ENCODE data around the gene IKZF1. TPM values are rescaled to one million over a fixed set of nuclear protein-coding genes. Genes with fewer than 3 reads are reported as not detected.

Gene IKZF1
- total RNA-seq, 4 donors from 2014 or later = 0.22 to 3.6 (median 1.9) TPM

GRCh38 chr7:50268223-50268622, 36.3 kb upstream of the IKZF1 start:
- H3K4me1 ChIP-seq = no peaks in the 10 kb centered on the region

GRCh38 chr7:50268990-50269389, 35.5 kb upstream of the IKZF1 start:
- intact Hi-C loops (cut with DNase I; ENCODE audit: low total_unique reads) = no loop called here
- DNase-seq (no peak), ATAC-seq (no peak)
- Histone ChIP-seq H3K9me3 (no peaks in the 10 kb centered on the region), H3K4me3 (no peak overlapping the region), H3K27ac (no peak overlapping the region), H3K4me1 (no peaks in the 10 kb centered on the region), H3K27me3 (no peaks in the 10 kb centered on the region), H3K36me3 (no peaks in the 10 kb centered on the region)
- in situ Hi-C loops (cut with MboI; ENCODE audit: low sequenced_read_pairs in 4 of 4) = no loop called here
- TF ChIP-seq POLR2A (IDR thresholded peaks at IDR 0.05) (no peak), CTCF (IDR thresholded peaks at IDR 0.05 in 4 of 5, conservative IDR thresholded peaks at IDR 0.05 in 1 of 5) (no peak)

More at GRCh38 chr7:50268223-50268622, 36.3 kb upstream of the IKZF1 start:
- intact Hi-C loops (cut with DNase I; ENCODE audit: low total_unique reads) = no loop called here
- Histone ChIP-seq H3K27ac (no peak overlapping the region), H3K27me3 (no peaks in the 10 kb centered on the region), H3K4me3 (no peak overlapping the region), H3K9me3 (no peaks in the 10 kb centered on the region), H3K36me3 (no peaks in the 10 kb centered on the region)
- no peak for TF ChIP-seq POLR2A (IDR thresholded peaks at IDR 0.05)
- TF ChIP-seq CTCF (IDR thresholded peaks at IDR 0.05 in 4 of 5, conservative IDR thresholded peaks at IDR 0.05 in 1 of 5) = no peak
- DNase-seq (no peak), ATAC-seq (no peak)
- in situ Hi-C loops (cut with MboI; ENCODE audit: low sequenced_read_pairs in 4 of 4) = no loop called here

- ATAC-seq (no peak), DNase-seq (no peak)
- H3K36me3 ChIP-seq = no peaks in the 10 kb centered on the region
- no peak overlapping the region for H3K27ac ChIP-seq
- in situ Hi-C loops (cut with MboI; ENCODE audit: low sequenced_read_pairs in 4 of 4) = no loop called here
- intact Hi-C loops (cut with DNase I; ENCODE audit: low total_unique reads) = no loop called here
- no peak overlapping the region for H3K4me3 ChIP-seq
- H3K4me1 ChIP-seq = no peaks in the 10 kb centered on the region
- H3K9me3 ChIP-seq = no peaks in the 10 kb centered on the region
- peaks cover 0 to under 1% (median 0%) of the 10 kb centered on the region in 3 donors for H3K27me3 ChIP-seq
- no peak for TF ChIP-seq CTCF (IDR thresholded peaks at IDR 0.05 in 4 of 5, conservative IDR thresholded peaks at IDR 0.05 in 1 of 5)
- no peak for TF ChIP-seq POLR2A (IDR thresholded peaks at IDR 0.05)
Measured at GRCh38 chr7:50270531-50271018, 33.9 kb upstream of the IKZF1 start.

GRCh38 chr7:50272808-50273207, 31.7 kb upstream of the IKZF1 start:
- in situ Hi-C loops (cut with MboI; ENCODE audit: low sequenced_read_pairs in 4 of 4) (no loop called here), intact Hi-C loops (cut with DNase I; ENCODE audit: low total_unique reads) (no loop called here)
- Histone ChIP-seq H3K4me1 (no peaks in the 10 kb centered on the region), H3K9me3 (no peaks in the 10 kb centered on the region), H3K4me3 (no peak overlapping the region), H3K27ac (no peak overlapping the region), H3K27me3 (peaks cover 0 to 2% (median 0%) of the 10 kb centered on the region in 3 donors), H3K36me3 (no peaks in the 10 kb centered on the region)
- TF ChIP-seq POLR2A (IDR thresholded peaks at IDR 0.05) (no peak), CTCF (IDR thresholded peaks at IDR 0.05 in 4 of 5, conservative IDR thresholded peaks at IDR 0.05 in 1 of 5) (no peak)
- ATAC-seq (no peak), DNase-seq (no peak)

- ATAC-seq (no peak), DNase-seq (no peak)
- Histone ChIP-seq H3K36me3 (no peaks in the 10 kb centered on the region), H3K9me3 (no peaks in the 10 kb centered on the region), H3K27ac (no peak overlapping the region), H3K4me3 (no peak overlapping the region), H3K27me3 (peaks cover 0 to 2% (median 0%) of the 10 kb centered on the region in 3 donors), H3K4me1 (no peaks in the 10 kb centered on the region)
- TF ChIP-seq CTCF (IDR thresholded peaks at IDR 0.05 in 4 of 5, conservative IDR thresholded peaks at IDR 0.05 in 1 of 5) (no peak), POLR2A (IDR thresholded peaks at IDR 0.05) (no peak)
- in situ Hi-C loops (cut with MboI; ENCODE audit: low sequenced_read_pairs in 4 of 4) = no loop called here
- intact Hi-C loops (cut with DNase I; ENCODE audit: low total_unique reads) = no loop called here
Measured at GRCh38 chr7:50273301-50273700, 31.2 kb upstream of the IKZF1 start.
